Adrenal gland (tissue), 5 donors: ENCODE results near the gene OAS3.

Experiments used
- POLR2A ChIP-seq, 2 donors: fragments of 450-650 bp; IDR thresholded peaks; one replicate each; pipeline ENCODE4 v1.6.1; 2017; ENCODE audit warnings: antibody characterized with exemption in 2 of 2, mild to moderate bottlenecking in 2 of 2, moderate library complexity in 1 of 2
- TF ChIP-seq, protein P1 (sequence below), 6 experiments: fragments of 450-650 bp in 4 of 6; fragments of 200-600 bp in 2 of 6; sonication (generic) in 1 of 6; IDR thresholded peaks; 1 replicate in 5 of 6; 2 replicates in 1 of 6; pipeline versions ENCODE4 v1.5.1 to v1.8.0; 2016 to 2021; ENCODE audit warnings: antibody characterized with exemption in 6 of 6, mild to moderate bottlenecking in 2 of 6, moderate library complexity in 1 of 6
- donor health status: DM: no; HTN: no; CAD: no.

DNA sequence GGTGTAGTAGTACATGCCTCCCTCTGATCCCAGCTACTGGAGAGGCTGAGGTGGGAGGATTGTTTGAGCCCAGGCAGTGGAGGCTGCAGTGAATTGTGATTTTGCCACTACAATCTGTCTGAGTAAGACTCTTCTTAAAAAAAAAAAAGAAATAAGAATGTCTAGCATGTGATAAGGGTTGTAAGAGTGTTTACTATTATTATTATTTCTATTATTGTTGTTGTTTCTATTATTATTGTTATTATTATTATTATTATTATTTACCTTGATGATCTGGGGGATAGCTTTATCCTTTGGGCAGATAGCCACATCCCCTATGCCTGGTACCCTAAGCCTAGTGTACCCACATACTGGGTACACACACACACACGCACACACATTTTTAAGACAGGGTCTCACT lies 4.3 kb downstream of the OAS3 start:
- TF ChIP-seq, protein P1, sequence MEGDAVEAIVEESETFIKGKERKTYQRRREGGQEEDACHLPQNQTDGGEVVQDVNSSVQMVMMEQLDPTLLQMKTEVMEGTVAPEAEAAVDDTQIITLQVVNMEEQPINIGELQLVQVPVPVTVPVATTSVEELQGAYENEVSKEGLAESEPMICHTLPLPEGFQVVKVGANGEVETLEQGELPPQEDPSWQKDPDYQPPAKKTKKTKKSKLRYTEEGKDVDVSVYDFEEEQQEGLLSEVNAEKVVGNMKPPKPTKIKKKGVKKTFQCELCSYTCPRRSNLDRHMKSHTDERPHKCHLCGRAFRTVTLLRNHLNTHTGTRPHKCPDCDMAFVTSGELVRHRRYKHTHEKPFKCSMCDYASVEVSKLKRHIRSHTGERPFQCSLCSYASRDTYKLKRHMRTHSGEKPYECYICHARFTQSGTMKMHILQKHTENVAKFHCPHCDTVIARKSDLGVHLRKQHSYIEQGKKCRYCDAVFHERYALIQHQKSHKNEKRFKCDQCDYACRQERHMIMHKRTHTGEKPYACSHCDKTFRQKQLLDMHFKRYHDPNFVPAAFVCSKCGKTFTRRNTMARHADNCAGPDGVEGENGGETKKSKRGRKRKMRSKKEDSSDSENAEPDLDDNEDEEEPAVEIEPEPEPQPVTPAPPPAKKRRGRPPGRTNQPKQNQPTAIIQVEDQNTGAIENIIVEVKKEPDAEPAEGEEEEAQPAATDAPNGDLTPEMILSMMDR (IDR thresholded peaks at IDR 0.05), result no peak
- TF ChIP-seq POLR2A (IDR thresholded peaks at IDR 0.05), result no peak
